SK-N-SH (cell line): ENCODE measurements around the gene KLHL25. TPM values are rescaled to one million over a fixed set of nuclear protein-coding genes. Genes with fewer than 3 reads are reported as not detected.

ENCODE experiments used
- CTCF ChIA-PET: fragments of 300-600, 350-600 bp; formaldehyde crosslinking; extraction: SDS; loops from one replicate; lab custom pipeline; 2021; lab: Yijun Ruan, JAX
- POLR2A ChIA-PET: fragments of 350-600 bp; sonication (Branson Sonifier 250); formaldehyde crosslinking; extraction: SDS; loops from one replicate; lab custom pipeline; 2020; ENCODE audit warnings: antibody characterized with exemption, inconsistent platforms; lab: Yijun Ruan, JAX
- DNase-seq: peaks from one replicate; pipeline ENCODE4 v3.0.0; 2012
- H2AFZ ChIP-seq: fragments of 200-600 bp; sonication (generic); 2 replicates; pipeline ENCODE4 v1.8.1; 2016; ENCODE audit warnings: antibody characterized with exemption, mild to moderate bottlenecking, low read depth
- H3F3A ChIP-seq: fragments of 200-600 bp; sonication (generic); replicated peaks from 2 replicates; pipeline ENCODE3; 2016; ENCODE audit warnings: antibody characterized with exemption, mild to moderate bottlenecking; ENCODE audit not compliant: insufficient read depth
- H3K27ac ChIP-seq, 2 experiments: fragments of 200-500 bp in 1 of 2; fragments of 200-600 bp in 1 of 2; sonication (Bioruptor generic) in 1 of 2; sonication (generic), shearing (Covaris generic) in 1 of 2; 2 replicates each; pipeline versions ENCODE4 v1.5.1 to v1.6.1; 2014 to 2016; ENCODE audit warnings: low read depth in 2 of 2, inconsistent platforms in 1 of 2, low read length in 1 of 2, mild to moderate bottlenecking in 1 of 2, mixed read lengths in 1 of 2
- H3K27me3 ChIP-seq: fragments of 200-600 bp; sonication (generic), shearing (Covaris generic); 2 replicates; pipeline ENCODE4 v1.6.1; 2016; ENCODE audit warnings: mixed run types; ENCODE audit not compliant: insufficient read depth
- H3K36me3 ChIP-seq, 2 experiments: fragments of 200-500 bp in 1 of 2; fragments of 200-600 bp in 1 of 2; sonication (Bioruptor generic) in 1 of 2; sonication (generic) in 1 of 2; replicated peaks in 1 of 2; 2 replicates each; pipeline versions ENCODE3 to v1.5.1; 2014 to 2016; ENCODE audit warnings: low read length in 1 of 2, mild to moderate bottlenecking in 1 of 2; ENCODE audit not compliant: insufficient read depth in 2 of 2, control insufficient read depth in 1 of 2
- H3K4me1 ChIP-seq, 2 experiments: fragments of 200-500 bp in 1 of 2; fragments of 200-600 bp in 1 of 2; sonication (Bioruptor generic) in 1 of 2; sonication (generic), shearing (Covaris generic) in 1 of 2; 2 replicates each; pipeline versions ENCODE4 v1.5.1 to v1.6.1; 2014 to 2016; ENCODE audit warnings: low read depth in 1 of 2, low read length in 1 of 2, mixed run types in 1 of 2; ENCODE audit not compliant: insufficient read depth in 2 of 2, control insufficient read depth in 1 of 2
- H3K4me2 ChIP-seq: fragments of 200-600 bp; sonication (generic), shearing (Covaris generic); 2 replicates; pipeline ENCODE4 v1.6.1; 2017; ENCODE audit warnings: mixed run types
- H3K4me3 ChIP-seq, 2 experiments: fragments of 200-500 bp in 1 of 2; fragments of 200-600 bp in 1 of 2; sonication (Bioruptor generic) in 1 of 2; sonication (generic), shearing (Covaris generic) in 1 of 2; 2 replicates each; pipeline versions ENCODE4 v1.5.1 to v1.8.1; 2014 to 2016; ENCODE audit warnings: low read depth in 2 of 2, inconsistent platforms in 1 of 2, low read length in 1 of 2, mild to moderate bottlenecking in 1 of 2, mixed read lengths in 1 of 2, moderate library complexity in 1 of 2
- H3K79me2 ChIP-seq: fragments of 200-600 bp; sonication (generic); 2 replicates; pipeline ENCODE4 v1.8.1; 2017; ENCODE audit warnings: mild to moderate bottlenecking; ENCODE audit not compliant: insufficient read depth
- H3K9ac ChIP-seq: fragments of 200-600 bp; sonication (generic); 2 replicates; pipeline ENCODE4 v1.6.1; 2017; ENCODE audit warnings: mixed run types
- H3K9me2 ChIP-seq: fragments of 200-600 bp; sonication (generic); 2 replicates; pipeline ENCODE4 v1.6.1; 2017; ENCODE audit warnings: mixed run types
- H3K9me3 ChIP-seq: fragments of 200-600 bp; sonication (generic); 2 replicates; pipeline ENCODE4 v1.6.1; 2017; ENCODE audit warnings: mixed run types, mild to moderate bottlenecking, moderate library complexity
- H4K20me1 ChIP-seq: fragments of 200-600 bp; sonication (generic); 2 replicates; pipeline ENCODE4 v1.6.1; 2017; ENCODE audit warnings: mild to moderate bottlenecking, mixed run types; ENCODE audit not compliant: insufficient read depth
- ELF1 ChIP-seq: IDR thresholded peaks from 2 replicates; pipeline ENCODE4 v1.4.0; 2012
- EZH2phosphoT487 ChIP-seq: fragments of 200-600 bp; sonication (generic); IDR thresholded peaks from 2 replicates; pipeline ENCODE4 v1.6.1; 2017; ENCODE audit warnings: low read depth, mixed run types, mild to moderate bottlenecking, antibody characterized with exemption, moderate library complexity, borderline replicate concordance
- FOXJ3 ChIP-seq: sonication (generic); formaldehyde crosslinking; IDR thresholded peaks from 2 replicates; pipeline ENCODE4 v1.5.1; 2020; ENCODE audit warnings: mild to moderate bottlenecking, missing genetic modification reagents
- GABPA ChIP-seq: IDR thresholded peaks from 2 replicates; pipeline ENCODE4 v1.4.0; 2012; ENCODE audit warnings: low read depth, mild to moderate bottlenecking
- GATA2 ChIP-seq: sonication (generic); formaldehyde crosslinking; IDR thresholded peaks from 2 replicates; pipeline ENCODE4 v1.5.0; 2020; ENCODE audit warnings: mild to moderate bottlenecking, missing genetic modification reagents
- MXI1 ChIP-seq: IDR thresholded peaks from 2 replicates; pipeline ENCODE4 v1.6.1; 2012; ENCODE audit warnings: mild to moderate bottlenecking, low read depth, low read length, improper control_type of control experiment
- NFIC ChIP-seq: IDR thresholded peaks from 2 replicates; pipeline ENCODE4 v1.4.0; 2012; ENCODE audit warnings: borderline replicate concordance
- PBX3 ChIP-seq: IDR thresholded peaks from 2 replicates; pipeline ENCODE4; 2012
- RCOR1 ChIP-seq: fragments of 150-350 bp; IDR thresholded peaks from 2 replicates; pipeline ENCODE4 v1.6.1; 2017; ENCODE audit warnings: antibody characterized with exemption, low read length
- RFX5 ChIP-seq: IDR thresholded peaks from 2 replicates; pipeline ENCODE4 v1.6.1; 2012; ENCODE audit warnings: mild to moderate bottlenecking, improper control_type of control experiment, low read length
- RXRA ChIP-seq: IDR thresholded peaks from 2 replicates; pipeline ENCODE4 v1.4.0; 2012; ENCODE audit warnings: low read depth, mild to moderate bottlenecking, borderline replicate concordance
- SIN3A ChIP-seq: IDR thresholded peaks from 2 replicates; pipeline ENCODE4 v1.6.1; 2012; ENCODE audit warnings: low read depth, mild to moderate bottlenecking, low read length, moderate library complexity, borderline replicate concordance
- SMC3 ChIP-seq: IDR thresholded peaks from 2 replicates; pipeline ENCODE4 v1.6.1; 2012; ENCODE audit warnings: low read depth, low read length, improper control_type of control experiment
- YY1 ChIP-seq: IDR thresholded peaks from 2 replicates; pipeline ENCODE4 v1.4.0; 2012; ENCODE audit warnings: low read depth, mild to moderate bottlenecking
- WGBS: methylation state at CpG from one replicate; pipeline ENCODE4 v1.1.6; 2017; ENCODE audit warnings: low lambda C conversion rate; 5-methylcytosine and 5-hydroxymethylcytosine counted together
- polyA plus RNA-seq, 3 experiments: library from polyadenylated mRNA; depleted of rRNA; stranded (reverse); fragments of >200 nt; gene quantifications; 2 replicates each; pipeline ENCODE4 v1.2.3, GENCODE V29; 2012
- TF ChIP-seq, protein P1 (sequence below): IDR thresholded peaks from 2 replicates; pipeline ENCODE4 v1.6.1; 2012; ENCODE audit warnings: mild to moderate bottlenecking, low read depth, low read length, moderate library complexity
- TF ChIP-seq, protein P2 (sequence below): fragments of 200-600 bp; sonication (generic); IDR thresholded peaks from 2 replicates; pipeline ENCODE4 v1.6.1; 2017; ENCODE audit warnings: antibody characterized with exemption, mild to moderate bottlenecking, moderate library complexity
- TF ChIP-seq, protein P3 (sequence below): IDR thresholded peaks from 2 replicates; pipeline ENCODE4 v1.4.0; 2012; ENCODE audit warnings: low read depth
- TF ChIP-seq, protein P4 (sequence below): IDR thresholded peaks from 2 replicates; pipeline ENCODE4 v1.4.0; 2012; ENCODE audit warnings: low read depth, borderline replicate concordance
- TF ChIP-seq, protein P5 (sequence below): fragments of 150-350 bp; IDR thresholded peaks from 2 replicates; pipeline ENCODE4 v1.6.1; 2016; ENCODE audit warnings: mild to moderate bottlenecking, low read depth, low read length

Gene KLHL25
- polyA plus RNA-seq, 1 of the 3 experiments (the other 2 are of a cell fraction), result 4.5 TPM

DNA sequence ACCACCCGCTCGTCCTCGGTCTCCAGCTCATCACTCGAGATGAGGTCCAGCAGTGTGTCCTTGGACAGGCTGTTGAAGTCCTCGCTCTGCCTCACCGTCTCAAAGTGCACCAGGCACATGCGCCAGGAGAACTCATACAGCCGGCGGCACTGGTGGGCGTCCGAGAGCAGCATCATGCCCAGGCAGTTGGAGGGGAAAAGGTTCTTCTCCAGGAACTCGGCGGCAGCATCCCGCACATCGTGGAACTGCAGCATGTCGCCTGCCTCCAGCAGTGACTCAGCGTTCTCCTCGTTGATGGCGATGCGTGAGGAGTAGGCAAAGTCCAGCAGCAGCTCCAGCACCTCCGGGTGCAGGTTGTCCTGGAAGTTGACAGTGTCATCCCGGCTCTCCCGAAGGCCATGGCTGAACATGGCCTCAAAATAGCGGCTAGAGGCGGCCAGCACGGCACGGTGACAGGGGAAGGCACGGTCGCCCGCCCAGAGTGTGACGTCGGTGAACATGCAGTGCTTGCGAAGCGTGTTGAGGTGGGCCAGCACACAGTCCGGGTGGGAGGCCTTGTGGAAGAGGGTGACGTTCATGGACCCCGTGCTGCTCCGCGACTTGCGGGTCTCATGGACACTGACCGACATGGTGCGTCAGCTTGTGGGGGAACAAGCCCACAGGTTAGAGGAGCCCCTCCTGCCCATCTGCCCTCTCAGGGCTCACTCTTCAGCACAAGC lies 25.4 kb downstream of the KLHL25 start:
- no peak for DNase-seq
- no peak overlapping the region for H3K4me2 ChIP-seq
- H3K79me2 ChIP-seq, result peaks cover 12% of the 10 kb centered on the region; the same call in 1 of the 2 replicates
- TF ChIP-seq PBX3 (no peak), GABPA (no peak), RFX5 (no peak), SIN3A (no peak), RXRA (no peak), ELF1 (no peak), NFIC (no peak), RCOR1 (no peak), GATA2 (CRISPR knock-in tag) (no peak), MXI1 (no peak), FOXJ3 (CRISPR knock-in tag) (no peak), YY1 (no peak), EZH2phosphoT487 (no peak), SMC3 (no peak)
- TF ChIP-seq, protein P1, sequence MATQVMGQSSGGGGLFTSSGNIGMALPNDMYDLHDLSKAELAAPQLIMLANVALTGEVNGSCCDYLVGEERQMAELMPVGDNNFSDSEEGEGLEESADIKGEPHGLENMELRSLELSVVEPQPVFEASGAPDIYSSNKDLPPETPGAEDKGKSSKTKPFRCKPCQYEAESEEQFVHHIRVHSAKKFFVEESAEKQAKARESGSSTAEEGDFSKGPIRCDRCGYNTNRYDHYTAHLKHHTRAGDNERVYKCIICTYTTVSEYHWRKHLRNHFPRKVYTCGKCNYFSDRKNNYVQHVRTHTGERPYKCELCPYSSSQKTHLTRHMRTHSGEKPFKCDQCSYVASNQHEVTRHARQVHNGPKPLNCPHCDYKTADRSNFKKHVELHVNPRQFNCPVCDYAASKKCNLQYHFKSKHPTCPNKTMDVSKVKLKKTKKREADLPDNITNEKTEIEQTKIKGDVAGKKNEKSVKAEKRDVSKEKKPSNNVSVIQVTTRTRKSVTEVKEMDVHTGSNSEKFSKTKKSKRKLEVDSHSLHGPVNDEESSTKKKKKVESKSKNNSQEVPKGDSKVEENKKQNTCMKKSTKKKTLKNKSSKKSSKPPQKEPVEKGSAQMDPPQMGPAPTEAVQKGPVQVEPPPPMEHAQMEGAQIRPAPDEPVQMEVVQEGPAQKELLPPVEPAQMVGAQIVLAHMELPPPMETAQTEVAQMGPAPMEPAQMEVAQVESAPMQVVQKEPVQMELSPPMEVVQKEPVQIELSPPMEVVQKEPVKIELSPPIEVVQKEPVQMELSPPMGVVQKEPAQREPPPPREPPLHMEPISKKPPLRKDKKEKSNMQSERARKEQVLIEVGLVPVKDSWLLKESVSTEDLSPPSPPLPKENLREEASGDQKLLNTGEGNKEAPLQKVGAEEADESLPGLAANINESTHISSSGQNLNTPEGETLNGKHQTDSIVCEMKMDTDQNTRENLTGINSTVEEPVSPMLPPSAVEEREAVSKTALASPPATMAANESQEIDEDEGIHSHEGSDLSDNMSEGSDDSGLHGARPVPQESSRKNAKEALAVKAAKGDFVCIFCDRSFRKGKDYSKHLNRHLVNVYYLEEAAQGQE, result no peak
- TF ChIP-seq, protein P2, sequence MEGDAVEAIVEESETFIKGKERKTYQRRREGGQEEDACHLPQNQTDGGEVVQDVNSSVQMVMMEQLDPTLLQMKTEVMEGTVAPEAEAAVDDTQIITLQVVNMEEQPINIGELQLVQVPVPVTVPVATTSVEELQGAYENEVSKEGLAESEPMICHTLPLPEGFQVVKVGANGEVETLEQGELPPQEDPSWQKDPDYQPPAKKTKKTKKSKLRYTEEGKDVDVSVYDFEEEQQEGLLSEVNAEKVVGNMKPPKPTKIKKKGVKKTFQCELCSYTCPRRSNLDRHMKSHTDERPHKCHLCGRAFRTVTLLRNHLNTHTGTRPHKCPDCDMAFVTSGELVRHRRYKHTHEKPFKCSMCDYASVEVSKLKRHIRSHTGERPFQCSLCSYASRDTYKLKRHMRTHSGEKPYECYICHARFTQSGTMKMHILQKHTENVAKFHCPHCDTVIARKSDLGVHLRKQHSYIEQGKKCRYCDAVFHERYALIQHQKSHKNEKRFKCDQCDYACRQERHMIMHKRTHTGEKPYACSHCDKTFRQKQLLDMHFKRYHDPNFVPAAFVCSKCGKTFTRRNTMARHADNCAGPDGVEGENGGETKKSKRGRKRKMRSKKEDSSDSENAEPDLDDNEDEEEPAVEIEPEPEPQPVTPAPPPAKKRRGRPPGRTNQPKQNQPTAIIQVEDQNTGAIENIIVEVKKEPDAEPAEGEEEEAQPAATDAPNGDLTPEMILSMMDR, result no peak
- TF ChIP-seq, protein P3, sequence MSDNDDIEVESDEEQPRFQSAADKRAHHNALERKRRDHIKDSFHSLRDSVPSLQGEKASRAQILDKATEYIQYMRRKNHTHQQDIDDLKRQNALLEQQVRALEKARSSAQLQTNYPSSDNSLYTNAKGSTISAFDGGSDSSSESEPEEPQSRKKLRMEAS, result no peak
- TF ChIP-seq, protein P4, sequence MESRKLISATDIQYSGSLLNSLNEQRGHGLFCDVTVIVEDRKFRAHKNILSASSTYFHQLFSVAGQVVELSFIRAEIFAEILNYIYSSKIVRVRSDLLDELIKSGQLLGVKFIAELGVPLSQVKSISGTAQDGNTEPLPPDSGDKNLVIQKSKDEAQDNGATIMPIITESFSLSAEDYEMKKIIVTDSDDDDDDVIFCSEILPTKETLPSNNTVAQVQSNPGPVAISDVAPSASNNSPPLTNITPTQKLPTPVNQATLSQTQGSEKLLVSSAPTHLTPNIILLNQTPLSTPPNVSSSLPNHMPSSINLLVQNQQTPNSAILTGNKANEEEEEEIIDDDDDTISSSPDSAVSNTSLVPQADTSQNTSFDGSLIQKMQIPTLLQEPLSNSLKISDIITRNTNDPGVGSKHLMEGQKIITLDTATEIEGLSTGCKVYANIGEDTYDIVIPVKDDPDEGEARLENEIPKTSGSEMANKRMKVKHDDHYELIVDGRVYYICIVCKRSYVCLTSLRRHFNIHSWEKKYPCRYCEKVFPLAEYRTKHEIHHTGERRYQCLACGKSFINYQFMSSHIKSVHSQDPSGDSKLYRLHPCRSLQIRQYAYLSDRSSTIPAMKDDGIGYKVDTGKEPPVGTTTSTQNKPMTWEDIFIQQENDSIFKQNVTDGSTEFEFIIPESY, result no peak
- TF ChIP-seq, protein P5, sequence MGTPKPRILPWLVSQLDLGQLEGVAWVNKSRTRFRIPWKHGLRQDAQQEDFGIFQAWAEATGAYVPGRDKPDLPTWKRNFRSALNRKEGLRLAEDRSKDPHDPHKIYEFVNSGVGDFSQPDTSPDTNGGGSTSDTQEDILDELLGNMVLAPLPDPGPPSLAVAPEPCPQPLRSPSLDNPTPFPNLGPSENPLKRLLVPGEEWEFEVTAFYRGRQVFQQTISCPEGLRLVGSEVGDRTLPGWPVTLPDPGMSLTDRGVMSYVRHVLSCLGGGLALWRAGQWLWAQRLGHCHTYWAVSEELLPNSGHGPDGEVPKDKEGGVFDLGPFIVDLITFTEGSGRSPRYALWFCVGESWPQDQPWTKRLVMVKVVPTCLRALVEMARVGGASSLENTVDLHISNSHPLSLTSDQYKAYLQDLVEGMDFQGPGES, result no peak
- 97% methylated on average over 28 of the region's 42 CpGs for WGBS
- H4K20me1 ChIP-seq, result peaks cover 6% of the 10 kb centered on the region; the same call in 1 of the 2 replicates
- no peak overlapping the region for H3K9ac ChIP-seq
- H2AFZ ChIP-seq, result no peak overlapping the region
- no peak overlapping the region for H3K4me3 ChIP-seq
- CTCF ChIA-PET, result interaction anchor here (1.2 to 1.4 kb wide), 2 partner anchors 62 to 473 kb away, joined by 3 to 4 read pairs; no protein-coding TSS in a partner anchor
- H3K9me3 ChIP-seq, result no peaks in the 10 kb centered on the region
- no peaks in the 10 kb centered on the region for H3F3A ChIP-seq
- H3K36me3 ChIP-seq, result no peaks in the 10 kb centered on the region
- peaks cover 5 to 15% of the 10 kb centered on the region in 2 experiments; a peak in 2 of 4 replicates for H3K4me1 ChIP-seq
- no peaks in the 10 kb centered on the region for H3K27me3 ChIP-seq
- POLR2A ChIA-PET, result no interaction called here
- no peak overlapping the region; a peak in 1 of 4 replicates for H3K27ac ChIP-seq
- no peaks in the 10 kb centered on the region for H3K9me2 ChIP-seq
